GM21737 (cell line): ENCODE results near the gene ASTN2.
"Not testable (repeated sequence)": the region's sequence is repeated elsewhere in the genome, so short reads cannot be mapped to it uniquely, and the experiment has no call there.

ENCODE experiments used
- ATAC-seq: cut with Tn5 transposase; IDR thresholded peaks from one replicate; pipeline ENCODE4 v1.9.1; 2021; ENCODE audit warnings: mild to moderate bottlenecking, moderate library complexity; ENCODE audit not compliant: unreplicated experiment

Gene ASTN2

DNA sequence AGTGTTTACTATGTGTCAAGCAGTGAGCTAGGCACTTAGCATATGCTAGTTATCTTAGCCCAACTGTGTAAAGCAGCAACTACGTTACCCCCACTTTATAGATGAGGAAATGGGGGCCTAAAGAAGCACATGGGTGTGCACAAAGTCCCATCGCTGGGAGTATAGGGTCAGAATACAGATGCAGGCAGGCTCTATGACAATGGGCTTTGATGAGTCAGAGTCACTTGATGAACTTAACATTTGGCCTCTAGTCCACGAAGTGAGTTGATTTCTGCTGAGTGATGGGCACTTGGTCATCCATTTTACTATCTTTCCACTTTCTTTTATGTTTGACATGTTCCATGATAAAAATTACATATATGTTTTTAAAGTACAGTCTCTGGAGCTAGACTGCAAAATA, 523.4 kb downstream of the ASTN2 start:
- no peak for ATAC-seq

DNA sequence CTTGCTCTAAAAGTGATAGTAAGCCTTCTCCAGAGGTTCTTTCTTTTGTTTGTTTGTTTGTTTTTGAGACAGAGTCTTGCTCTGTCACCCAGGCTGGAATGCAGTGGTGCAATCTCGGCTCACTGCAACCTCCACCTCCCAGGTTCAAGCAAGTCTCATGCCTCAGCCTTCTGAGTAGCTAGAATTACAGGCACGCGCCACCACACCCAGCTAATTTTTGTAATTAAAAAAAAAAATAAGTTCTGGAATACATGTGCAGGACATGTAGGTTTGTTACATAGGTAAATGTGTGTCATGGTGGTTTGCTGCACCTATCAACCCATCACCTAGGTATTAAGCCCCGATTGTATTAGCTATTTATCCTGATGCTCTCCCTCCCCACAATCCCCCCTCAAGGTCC, 526.4 kb downstream of the ASTN2 start:
- not testable (repeated sequence) for ATAC-seq

DNA sequence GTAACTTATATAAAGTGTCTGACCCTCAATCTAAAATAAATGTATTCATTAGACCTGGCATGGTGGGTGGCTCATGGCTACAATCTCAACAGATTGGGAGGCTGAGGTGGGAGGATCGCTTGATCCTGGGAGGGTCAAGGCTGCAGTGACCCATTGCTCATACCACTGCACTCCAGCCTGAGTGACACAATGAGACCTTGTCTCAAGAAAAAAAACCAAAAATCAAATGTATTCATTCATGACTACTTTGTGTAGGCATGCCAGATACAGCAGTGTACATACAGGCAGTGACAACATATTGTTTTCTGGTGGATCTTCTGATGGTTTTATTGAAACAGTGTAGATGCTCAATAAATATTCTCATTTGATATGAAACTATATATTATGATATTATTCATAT, 526.8 kb downstream of the ASTN2 start:
- no peak for ATAC-seq

DNA sequence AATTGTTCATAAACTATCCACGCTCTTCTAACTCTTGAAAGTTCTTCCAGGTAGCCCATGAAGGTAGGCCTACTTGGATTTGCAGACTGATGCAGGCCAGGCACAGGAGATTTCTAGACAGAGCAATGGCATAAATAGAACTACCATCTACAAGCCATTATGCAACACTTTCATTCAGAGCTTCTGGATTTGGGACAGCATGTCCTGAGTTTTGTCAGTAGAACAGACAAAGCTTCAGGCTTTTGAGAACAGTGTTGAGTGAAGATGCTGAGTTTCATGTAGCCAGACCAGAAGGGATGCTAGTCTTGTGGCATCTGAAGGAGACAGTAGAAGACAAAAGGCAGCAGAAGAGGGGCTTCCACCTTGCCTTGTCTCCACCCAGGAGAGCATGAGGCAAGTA, 531.2 kb downstream of the ASTN2 start:
- ATAC-seq, result no peak

DNA sequence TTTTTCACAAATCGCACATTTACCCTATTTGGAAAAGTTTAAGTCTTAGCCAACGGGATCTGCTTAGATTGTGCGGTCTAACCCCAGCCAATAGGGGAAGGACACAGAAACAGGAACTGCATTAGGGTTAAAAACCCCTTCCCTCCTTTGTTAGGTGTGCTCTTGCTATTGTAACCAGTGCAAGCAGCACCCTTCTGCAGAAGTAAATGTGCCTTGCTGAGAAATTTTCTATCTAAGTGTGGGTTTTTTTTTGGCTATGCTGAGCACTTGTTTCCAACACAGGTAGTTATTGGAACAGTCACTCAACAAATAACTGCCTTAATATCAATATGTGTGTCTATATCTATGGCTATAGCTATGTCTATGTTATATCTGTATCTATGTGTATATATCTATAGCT, 537.8 kb downstream of the ASTN2 start:
- no peak for ATAC-seq

DNA sequence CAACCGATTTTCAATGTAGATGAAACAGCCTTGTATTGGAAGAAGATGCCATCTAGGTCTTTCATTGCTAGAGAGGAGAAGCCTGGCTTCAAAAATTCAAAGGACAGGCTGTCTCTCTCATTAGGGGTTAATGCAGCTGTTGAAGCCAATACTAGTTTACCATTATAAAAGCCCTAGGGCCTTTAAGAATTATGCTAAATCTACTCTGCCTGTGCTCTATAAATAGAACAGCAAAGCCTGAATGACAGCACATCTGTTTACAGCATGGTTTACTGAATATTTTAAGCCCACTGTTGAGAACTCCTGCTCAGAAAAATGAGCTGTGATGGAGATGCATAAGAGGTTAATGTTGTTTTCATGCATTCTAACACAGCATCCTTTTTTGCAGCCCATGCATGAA, 539.3 kb downstream of the ASTN2 start:
- ATAC-seq, result no peak

DNA sequence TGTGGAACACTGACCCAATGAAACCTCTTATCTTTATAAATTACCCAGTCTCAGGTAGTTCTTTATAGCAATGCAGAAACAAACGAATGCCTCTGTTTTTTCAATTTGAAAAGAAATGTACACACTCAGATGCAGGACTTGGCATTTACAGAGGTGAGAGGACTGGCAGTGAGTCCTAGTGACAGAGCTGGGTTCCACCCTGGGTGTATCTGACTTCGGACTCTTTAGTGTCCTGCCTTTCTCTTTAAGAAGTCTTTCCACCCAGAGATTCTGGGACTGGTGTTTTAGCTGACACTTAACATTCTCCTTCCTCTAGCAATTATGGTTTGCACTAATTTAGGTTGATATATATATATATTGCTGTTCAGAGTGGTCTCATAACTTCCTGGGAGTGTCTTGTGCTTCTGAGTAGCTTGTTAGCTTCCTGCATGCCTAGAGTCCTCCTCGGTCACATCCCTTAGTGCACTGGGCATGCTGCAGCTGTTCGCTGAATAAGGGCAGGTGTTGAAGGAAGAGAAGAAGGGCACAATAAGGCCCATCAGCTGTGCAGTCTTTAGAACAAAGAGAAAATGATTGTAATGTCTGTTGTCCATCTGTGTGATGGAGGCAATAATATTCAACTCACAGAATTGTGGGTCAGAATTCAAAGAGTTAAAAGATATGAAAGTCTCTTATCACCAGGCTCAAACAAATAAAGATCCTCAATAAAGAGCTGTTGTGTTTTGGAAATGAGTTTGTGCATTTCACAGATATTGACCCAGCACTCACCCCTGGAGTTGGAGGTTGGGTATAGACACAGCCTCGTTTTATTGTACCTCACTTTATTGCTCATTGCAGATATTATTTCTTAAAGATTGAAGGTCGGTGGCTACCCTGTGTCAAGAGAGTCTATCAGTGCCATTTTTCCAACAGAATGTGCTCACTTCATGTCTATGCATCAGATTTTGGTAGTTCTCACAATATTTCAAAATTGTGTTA, 540.6 kb downstream of the ASTN2 start:
- no peak for ATAC-seq

DNA sequence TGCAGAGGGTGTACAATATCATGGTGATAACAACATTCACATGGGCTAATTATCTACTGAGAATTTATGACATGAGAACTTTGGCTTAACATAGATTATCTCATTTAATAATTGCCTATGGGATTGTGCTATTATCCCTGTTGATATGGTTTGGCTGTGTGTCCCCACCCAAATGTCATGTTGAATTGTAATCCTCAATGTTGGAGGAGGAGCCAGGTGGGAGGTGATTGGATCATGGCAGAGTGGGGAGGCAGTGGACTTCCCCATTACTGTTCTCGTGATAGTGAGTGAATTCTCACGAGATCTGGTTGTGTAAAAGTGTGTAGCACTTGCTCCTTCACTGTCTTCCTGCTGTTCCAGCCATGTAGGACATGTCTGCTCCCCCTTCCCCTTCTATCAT, 541.4 kb downstream of the ASTN2 start:
- ATAC-seq, result no peak

DNA sequence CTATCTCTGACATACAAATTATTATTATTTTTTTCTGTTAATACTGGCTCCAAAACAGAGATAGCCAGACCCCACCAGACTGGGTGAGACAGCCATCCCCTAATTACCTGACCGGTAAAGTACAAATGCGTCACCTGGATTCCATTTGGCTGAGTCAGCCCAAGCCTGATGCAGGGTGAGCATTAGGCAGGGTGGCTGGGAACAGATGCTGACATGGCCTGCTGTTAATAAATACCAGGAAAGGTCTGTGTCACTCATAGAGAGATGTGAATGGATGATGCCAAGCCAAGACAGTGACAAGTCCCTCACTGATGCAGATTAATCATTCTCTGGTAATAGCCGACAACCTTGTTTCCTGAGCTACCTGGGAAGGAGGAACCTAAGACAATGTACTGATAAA, 544.3 kb downstream of the ASTN2 start:
- no peak for ATAC-seq

DNA sequence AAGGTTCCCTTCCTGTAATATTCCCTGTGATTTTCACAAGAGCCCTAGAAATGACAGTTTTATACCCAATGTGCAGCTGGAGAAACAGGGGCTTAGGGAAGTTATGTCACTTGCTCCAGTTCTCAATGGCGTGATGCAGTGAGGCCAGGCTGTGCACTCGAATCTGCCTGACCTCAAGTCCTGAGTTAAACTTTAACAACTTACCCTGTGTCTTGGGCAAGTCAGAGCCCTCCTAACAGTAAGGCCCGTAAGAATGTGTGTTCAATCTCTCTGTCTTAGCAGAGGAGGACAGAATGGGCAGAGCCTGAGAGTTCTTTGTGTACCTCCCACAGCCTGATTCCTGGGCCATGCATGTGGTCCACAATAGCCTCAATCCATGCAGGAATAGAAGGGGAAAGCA, 546.7 kb downstream of the ASTN2 start:
- ATAC-seq, result no peak

DNA sequence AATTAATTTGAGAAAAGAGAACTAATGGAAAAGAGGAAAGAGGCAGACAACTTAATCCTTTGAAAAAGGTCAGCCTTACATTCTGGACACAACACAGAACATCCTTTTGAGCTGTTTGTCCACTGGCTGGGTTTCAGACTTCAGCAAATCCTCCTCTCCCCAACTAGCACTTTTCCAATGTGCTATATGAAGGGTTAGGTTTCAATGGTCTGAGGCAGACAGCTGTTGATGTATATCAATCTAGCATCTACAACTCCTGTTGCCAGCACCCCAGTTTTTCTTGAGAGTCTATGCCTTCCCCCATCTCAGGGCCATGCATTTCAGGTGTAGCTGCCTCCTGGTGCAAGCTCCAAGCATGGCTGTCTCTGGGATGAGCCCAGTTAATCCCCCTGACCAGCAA, 553.5 kb downstream of the ASTN2 start:
- no peak for ATAC-seq

DNA sequence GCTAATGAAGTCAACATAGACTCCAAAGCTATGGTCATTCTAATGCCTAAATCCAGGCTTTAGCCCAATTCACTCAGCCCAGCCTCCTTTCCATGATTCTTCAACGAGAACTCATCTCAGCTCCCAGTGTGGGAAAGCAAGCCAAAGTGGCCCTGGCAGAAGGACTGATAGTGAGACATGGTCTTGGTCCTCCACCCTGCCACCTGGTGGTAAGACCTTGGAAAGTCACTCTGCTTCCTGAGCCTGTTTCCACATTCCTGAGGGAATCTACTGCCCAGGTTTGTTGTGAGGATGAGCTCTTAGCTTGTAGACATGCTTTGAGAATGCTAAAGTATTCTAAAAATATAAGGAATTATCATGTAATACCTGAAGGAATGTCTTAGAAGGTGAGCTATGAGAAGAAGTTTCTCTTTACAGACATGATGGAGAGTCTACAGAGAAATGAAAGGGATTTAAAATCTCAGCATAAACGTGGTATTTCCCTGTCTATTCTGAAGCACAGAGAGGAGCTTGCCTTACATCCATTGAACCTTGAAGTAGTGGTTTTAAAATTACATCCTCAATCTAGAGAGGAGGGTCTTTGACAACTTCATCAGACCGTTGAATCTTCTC, 554.2 kb downstream of the ASTN2 start:
- peak; percentile 77 for ATAC-seq

DNA sequence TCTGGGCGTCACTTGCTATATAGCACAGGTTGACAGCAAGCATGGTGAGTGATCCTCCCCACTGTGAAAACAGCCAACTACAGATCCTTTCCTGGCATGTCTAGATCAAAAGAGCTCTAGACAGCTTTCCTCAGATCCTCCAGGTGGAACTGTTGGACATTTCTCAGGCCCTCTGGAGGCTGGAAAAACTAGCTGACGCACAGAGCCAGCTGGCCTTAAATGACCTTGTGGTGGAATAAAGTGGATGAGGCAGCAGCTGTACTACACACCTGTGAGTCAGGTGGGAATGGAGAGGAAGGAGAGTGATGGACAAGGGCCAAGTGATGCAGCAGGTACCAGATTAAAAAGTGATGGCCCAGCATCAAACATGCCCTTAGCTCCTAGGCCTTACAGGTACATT, 555.1 kb downstream of the ASTN2 start:
- ATAC-seq, result no peak

DNA sequence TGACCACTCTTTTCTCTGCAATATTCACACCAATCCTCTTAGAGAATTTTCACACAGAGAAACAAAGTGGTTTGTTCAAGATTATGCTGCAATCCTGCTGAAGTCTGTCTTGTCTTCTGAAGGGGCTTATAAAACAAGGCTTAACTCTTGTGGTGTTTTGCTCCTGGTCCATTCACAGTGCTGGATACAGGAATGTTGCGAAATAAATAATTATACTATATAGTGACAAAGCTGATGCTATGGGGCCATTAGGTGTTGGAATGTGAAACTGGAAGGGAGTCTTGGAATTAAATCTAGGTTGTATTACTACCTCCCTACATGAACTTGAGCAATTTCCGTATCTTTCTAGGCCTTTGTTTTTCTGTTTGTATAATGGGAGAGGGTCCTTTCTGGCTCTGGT, 557.5 kb downstream of the ASTN2 start:
- no peak for ATAC-seq

DNA sequence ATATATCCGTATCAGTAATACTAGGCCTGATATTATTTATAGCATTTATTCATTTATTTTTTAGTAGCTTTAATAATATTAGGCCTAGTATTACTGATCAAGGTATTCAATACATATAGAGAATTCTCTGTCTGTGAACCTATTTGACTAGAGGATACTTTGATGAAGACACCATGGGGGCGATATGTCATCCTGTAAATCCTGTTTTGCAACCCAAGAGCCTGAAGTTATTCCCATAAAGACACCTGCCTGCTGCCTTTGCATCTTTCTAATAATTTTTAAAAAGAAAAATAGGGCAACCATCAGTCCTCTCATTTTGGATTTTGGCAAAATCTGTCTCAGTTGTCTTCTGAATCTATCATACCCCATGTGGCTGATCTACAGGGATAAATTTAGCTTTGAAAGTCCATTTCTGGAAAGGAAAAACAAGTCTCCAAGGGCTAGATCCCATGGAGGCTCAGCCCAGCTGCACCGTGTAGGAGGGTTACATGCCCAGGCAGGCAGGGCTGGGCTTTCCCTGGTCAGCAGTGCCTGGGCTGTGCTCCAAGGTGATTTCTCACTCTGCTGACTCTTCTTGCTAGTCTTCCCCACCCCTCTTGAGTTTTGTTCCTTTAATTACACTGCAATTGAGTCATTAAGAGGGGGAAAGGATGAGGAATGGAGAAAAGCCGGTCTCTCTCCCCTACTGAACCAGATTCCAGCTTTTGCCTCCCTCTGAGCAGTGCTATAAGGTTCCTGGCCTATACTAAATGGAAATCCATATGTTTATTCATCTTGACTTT, 558.8 kb downstream of the ASTN2 start:
- ATAC-seq, result no peak

DNA sequence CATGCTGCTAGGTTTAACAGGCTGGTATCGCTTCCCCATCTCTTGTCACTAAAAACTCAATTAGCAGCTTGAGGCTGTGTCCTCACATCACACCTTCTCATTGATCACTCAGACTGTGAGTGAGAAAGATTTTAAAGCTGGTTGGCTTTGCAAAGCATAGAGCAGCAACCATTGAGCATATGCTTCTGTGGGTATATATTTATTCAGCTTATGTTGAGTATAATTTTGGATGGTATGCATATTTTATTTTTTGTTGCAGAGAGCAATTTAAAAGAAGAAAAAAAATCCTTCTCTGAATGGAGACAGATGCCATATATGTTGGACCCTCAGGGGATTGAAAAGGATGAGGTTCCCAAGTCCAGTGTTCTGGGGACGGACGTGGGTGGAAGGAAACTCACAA, 565.1 kb downstream of the ASTN2 start:
- no peak for ATAC-seq

DNA sequence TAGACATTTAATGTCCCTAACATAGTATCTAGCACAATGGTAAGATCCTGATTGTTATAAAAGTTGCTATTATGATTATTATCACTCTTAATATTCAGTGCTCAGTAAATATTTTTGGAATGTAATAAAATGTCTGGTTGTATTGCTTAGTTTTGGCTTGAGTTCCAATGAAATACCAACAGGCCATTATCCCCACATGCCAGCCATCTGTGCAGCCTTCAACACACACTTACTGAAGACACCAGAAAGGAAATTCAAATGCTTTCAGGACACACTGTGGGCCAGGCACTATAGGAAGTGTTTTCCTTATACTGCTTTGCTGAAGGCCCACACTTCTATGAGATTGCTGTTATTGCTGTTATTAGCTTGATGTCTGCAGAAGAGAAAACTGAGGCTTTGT, 570.2 kb downstream of the ASTN2 start:
- ATAC-seq, result no peak

DNA sequence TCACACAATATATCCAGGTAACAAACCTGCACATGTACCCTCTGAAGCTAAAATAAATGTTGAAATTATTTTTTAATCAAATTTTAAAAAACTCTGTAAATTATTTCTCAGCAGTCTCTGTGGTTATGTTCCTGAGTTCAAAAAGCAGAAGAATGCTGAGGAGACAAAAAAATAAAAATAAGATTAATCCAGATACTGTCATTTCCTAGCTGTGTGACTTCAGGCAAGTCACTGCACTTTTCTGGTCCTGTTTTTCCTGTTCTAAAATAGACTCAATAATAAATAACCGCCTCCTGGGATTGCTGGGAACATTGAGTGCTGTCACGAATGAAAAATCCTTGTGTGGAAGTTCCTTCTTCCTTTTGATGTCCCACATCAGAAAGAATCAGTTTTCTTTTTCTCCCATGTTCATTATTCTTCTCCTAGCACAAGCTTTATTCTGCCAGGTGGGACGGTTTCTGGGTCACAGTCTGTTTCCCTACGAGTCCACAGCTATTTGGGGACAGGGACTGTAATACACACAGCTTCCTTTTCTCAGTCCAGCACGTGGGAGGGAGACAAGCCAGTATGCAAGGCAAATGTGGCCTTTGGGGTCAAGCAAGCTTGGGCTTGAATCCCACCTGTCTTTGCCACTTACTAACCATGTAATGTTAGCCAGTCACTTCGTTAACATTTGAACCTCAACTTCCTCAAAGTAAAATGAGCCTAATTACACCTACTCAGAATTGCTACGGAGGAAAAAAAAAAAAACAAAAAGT, 570.8 kb downstream of the ASTN2 start:
- no peak for ATAC-seq

DNA sequence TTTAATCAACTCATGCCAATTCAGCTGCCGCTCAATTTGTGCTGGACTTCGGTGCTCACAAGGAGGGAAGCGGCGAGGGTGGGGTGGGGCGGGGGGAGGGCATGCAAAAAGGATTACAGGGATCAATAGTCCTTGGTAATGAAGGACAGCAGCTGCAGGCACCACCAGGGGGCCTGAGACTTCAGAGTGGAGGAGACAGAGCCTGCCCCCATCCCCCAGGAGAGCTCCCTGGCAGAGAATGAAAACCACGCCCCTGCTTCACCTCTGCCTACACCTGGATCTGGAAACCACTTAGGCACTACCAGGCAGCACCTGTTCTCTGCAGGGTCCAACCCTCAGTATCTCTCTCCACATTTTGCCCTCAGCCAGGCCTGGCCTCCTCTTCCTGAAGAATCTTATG, 572.2 kb downstream of the ASTN2 start:
- ATAC-seq, result no peak

DNA sequence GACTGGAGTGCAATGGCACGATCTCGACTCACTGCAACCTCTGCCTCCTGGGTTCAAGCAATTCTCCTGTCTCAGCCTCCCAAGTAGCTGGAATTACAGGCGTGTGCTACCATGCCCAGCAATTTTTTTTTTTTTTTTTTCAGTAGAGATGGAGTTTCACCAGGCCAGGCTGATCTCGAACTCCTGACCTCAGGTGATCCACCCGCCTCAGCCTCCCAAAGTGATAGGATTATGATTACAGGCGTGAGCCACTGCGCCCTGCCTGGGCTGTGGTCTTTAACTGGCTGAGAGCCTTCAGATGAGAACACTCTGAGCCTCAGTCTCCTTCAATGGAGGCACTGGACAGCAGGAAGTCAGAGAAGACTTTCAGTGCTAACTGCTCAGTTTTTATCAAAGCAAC, 576.4 kb downstream of the ASTN2 start:
- ATAC-seq, result not testable (repeated sequence)
